Panc1 (cell line): ENCODE results near the gene TWF2. TPM values are rescaled to one million over a fixed set of nuclear protein-coding genes. Genes with fewer than 3 reads are reported as not detected.

Source experiments
- ATAC-seq: fragments of 200-7000 bp; cut with Tn5 transposase; 2 replicates; pipeline ENCODE4 v1.9.1; 2020; ENCODE audit warnings: mild to moderate bottlenecking, moderate library complexity
- BruUV-seq: library from RNA; stranded (reverse); fragments of 400-500 nt; replicated peaks from 2 replicates; lab custom pipeline; 2021; lab: Mats Ljungman, UMichigan
- CTCF ChIA-PET: fragments of 300-600 bp; sonication (Branson Sonifier 250); formaldehyde crosslinking; loops from one replicate; lab custom pipeline; 2022; ENCODE audit warnings: antibody characterized with exemption; lab: Charles Lee
- POLR2A ChIA-PET: fragments of 300-600 bp; sonication (Branson Sonifier 250); formaldehyde crosslinking; loops from one replicate; lab custom pipeline; 2022; ENCODE audit warnings: antibody characterized with exemption; lab: Charles Lee
- DNase-seq: peaks from one replicate; pipeline ENCODE4 v3.0.0-alpha.2; 2010; ENCODE audit warnings: low read depth, low spot score
- H3K27ac ChIP-seq: 2 replicates; pipeline ENCODE4 v1.5.1; 2011; ENCODE audit warnings: mild to moderate bottlenecking, low read length, inconsistent platforms
- H3K27me3 ChIP-seq: fragments of 200-500 bp; sonication (Bioruptor generic); 2 replicates; pipeline ENCODE4 v1.6.0; 2014; ENCODE audit warnings: low read length, inconsistent platforms; ENCODE audit not compliant: control insufficient read depth, insufficient read depth
- H3K36me3 ChIP-seq: fragments of 200-500 bp; sonication (Bioruptor generic); 2 replicates; pipeline ENCODE4 v1.5.1; 2014; ENCODE audit warnings: inconsistent platforms, mild to moderate bottlenecking, low read length, moderate library complexity; ENCODE audit not compliant: control insufficient read depth, insufficient read depth
- H3K4me1 ChIP-seq: 2 replicates; pipeline ENCODE4 v1.5.1; 2011; ENCODE audit warnings: inconsistent platforms, mild to moderate bottlenecking, low read length, moderate library complexity; ENCODE audit not compliant: control insufficient read depth, insufficient read depth
- H3K4me3 ChIP-seq, 2 experiments: 2 replicates each; pipeline ENCODE4 v1.5.1; 2011 to 2012; ENCODE audit warnings: low read depth in 2 of 2, low read length in 2 of 2, mild to moderate bottlenecking in 2 of 2, inconsistent platforms in 1 of 2, moderate library complexity in 1 of 2
- H3K9me3 ChIP-seq: fragments of 200-500 bp; sonication (Bioruptor generic); 2 replicates; pipeline ENCODE4 v1.5.1; 2014; ENCODE audit warnings: low read depth, mild to moderate bottlenecking, inconsistent platforms, low read length, moderate library complexity; ENCODE audit not compliant: control insufficient read depth, insufficient read depth
- CTCF ChIP-seq: fragments of 450-650 bp; IDR thresholded peaks from 2 replicates; pipeline ENCODE4 v1.5.1; 2017; ENCODE audit warnings: mild to moderate bottlenecking
- POLR2AphosphoS5 ChIP-seq: IDR thresholded peaks from 2 replicates; pipeline ENCODE4 v1.6.1; 2012; ENCODE audit warnings: mild to moderate bottlenecking, low read depth, low read length, moderate library complexity
- SIN3A ChIP-seq: IDR thresholded peaks from 2 replicates; pipeline ENCODE4 v1.6.1; 2012; ENCODE audit warnings: low read depth, mild to moderate bottlenecking, low read length, moderate library complexity, borderline replicate concordance; ENCODE audit not compliant: insufficient read depth
- TCF7L2 ChIP-seq: IDR thresholded peaks from 2 replicates; pipeline ENCODE4 v1.6.1; 2011; ENCODE audit warnings: mild to moderate bottlenecking, low read depth, low read length, inconsistent platforms
- in situ Hi-C: cut with HindIII; loops from 2 replicates; pipeline ENCODE4 v1.10.0; 2016; ENCODE audit warnings: low sequenced_read_pairs, low pct_unique_long_range_greater_than_20kb
- intact Hi-C: fragments of 100-400 bp; cut with micrococcal nuclease; formaldehyde crosslinking; loops from one replicate; pipeline ENCODE4 v1.10.0; 2022; ENCODE audit not compliant: unreplicated experiment
- total RNA-seq: library from RNA; stranded (reverse); gene quantifications from one replicate; pipeline ENCODE4 v1.2.1, GENCODE V29; 2021; ENCODE audit not compliant: unreplicated experiment
- TF ChIP-seq, protein P1 (sequence below), 2 experiments: IDR thresholded peaks; 2 replicates each; pipeline ENCODE4 v1.6.1; 2011 to 2012; ENCODE audit warnings: low read depth in 2 of 2, control low read depth in 1 of 2, low read length in 1 of 2, mild to moderate bottlenecking in 1 of 2, moderate library complexity in 1 of 2; ENCODE audit not compliant: insufficient read depth in 1 of 2

Gene TWF2
- total RNA-seq, 1 experiment from 2014 or later = 51.9 TPM

DNA sequence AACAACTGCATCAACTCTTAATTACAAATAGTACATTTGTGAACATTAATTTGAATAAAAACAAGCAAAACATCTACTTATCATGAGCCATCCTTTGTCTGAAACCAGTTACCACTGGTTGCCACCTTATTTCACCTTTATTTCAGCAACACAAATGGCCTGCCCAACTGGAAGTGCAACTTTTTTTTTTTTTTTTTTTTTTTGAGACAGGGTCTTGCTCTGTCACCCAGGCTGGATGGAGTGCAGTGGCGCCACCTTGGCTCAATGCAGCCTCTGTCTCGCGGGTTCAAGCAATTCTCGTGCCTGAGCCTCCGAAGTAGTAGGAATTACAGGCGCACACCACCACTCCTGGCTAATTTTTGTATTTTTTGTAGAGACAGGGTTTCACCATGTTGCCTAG is 26.4 kb upstream of the TWF2 start:
- Histone ChIP-seq H3K4me3 (no peak overlapping the region), H3K27ac (no peak overlapping the region), H3K36me3 (peaks cover 26% of the 10 kb centered on the region), H3K27me3 (no peaks in the 10 kb centered on the region), H3K9me3 (no peaks in the 10 kb centered on the region), H3K4me1 (no peaks in the 10 kb centered on the region)
- in situ Hi-C loops = no loop called here
- no TSS peak for BruUV-seq
- TF ChIP-seq SIN3A = no peak
- TF ChIP-seq POLR2AphosphoS5 = no peak
- no peak for TF ChIP-seq TCF7L2
- no peak for TF ChIP-seq CTCF
- TF ChIP-seq, protein P1, sequence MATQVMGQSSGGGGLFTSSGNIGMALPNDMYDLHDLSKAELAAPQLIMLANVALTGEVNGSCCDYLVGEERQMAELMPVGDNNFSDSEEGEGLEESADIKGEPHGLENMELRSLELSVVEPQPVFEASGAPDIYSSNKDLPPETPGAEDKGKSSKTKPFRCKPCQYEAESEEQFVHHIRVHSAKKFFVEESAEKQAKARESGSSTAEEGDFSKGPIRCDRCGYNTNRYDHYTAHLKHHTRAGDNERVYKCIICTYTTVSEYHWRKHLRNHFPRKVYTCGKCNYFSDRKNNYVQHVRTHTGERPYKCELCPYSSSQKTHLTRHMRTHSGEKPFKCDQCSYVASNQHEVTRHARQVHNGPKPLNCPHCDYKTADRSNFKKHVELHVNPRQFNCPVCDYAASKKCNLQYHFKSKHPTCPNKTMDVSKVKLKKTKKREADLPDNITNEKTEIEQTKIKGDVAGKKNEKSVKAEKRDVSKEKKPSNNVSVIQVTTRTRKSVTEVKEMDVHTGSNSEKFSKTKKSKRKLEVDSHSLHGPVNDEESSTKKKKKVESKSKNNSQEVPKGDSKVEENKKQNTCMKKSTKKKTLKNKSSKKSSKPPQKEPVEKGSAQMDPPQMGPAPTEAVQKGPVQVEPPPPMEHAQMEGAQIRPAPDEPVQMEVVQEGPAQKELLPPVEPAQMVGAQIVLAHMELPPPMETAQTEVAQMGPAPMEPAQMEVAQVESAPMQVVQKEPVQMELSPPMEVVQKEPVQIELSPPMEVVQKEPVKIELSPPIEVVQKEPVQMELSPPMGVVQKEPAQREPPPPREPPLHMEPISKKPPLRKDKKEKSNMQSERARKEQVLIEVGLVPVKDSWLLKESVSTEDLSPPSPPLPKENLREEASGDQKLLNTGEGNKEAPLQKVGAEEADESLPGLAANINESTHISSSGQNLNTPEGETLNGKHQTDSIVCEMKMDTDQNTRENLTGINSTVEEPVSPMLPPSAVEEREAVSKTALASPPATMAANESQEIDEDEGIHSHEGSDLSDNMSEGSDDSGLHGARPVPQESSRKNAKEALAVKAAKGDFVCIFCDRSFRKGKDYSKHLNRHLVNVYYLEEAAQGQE (IDR thresholded peaks at IDR 0.05; ENCODE audit: insufficient read depth in 1 of 2, low read depth in 2 of 2, low read length in 1 of 2) = no peak
- CTCF ChIA-PET = no interaction called here
- POLR2A ChIA-PET = interaction anchor here (0.5 kb wide), 1 partner anchor 1957 kb away, joined by 5 read pairs; no protein-coding TSS in a partner anchor
- intact Hi-C loops = no loop called here
- ATAC-seq = no peak
- no peak for DNase-seq

DNA sequence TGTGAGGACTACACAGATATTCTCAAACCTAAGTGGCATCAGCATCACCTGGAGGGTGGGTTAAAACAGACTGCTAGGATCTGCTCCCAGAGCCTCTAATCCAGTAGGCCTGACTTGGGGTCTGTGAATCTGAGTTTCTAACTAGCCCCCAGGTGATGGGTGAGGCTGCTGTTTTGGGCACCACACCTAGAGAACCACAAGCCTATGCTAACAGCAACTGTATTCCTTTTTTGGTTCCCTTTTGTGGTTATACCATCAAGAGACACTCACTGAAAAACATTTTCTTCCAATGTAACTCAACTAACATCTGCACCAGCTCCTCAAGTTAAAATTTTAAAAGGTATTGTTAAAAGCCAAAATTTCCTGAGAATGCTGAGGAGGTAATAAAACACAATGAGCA is 23.5 kb upstream of the TWF2 start:
- ATAC-seq (no peak), DNase-seq (no peak)
- no peaks in the 10 kb centered on the region for H3K4me1 ChIP-seq
- in situ Hi-C loops (no loop called here), intact Hi-C loops (no loop called here)
- ChIA-PET POLR2A (no interaction called here), CTCF (no interaction called here)
- H3K4me3 ChIP-seq = no peak overlapping the region
- no peak for TF ChIP-seq POLR2AphosphoS5
- TF ChIP-seq TCF7L2 = no peak
- TF ChIP-seq, protein P1 (IDR thresholded peaks at IDR 0.05; ENCODE audit: insufficient read depth in 1 of 2, low read depth in 2 of 2, low read length in 1 of 2) = no peak
- no peak for TF ChIP-seq SIN3A
- TF ChIP-seq CTCF = no peak
- BruUV-seq = no TSS peak
- no peaks in the 10 kb centered on the region for H3K9me3 ChIP-seq
- no peak overlapping the region for H3K27ac ChIP-seq
- H3K27me3 ChIP-seq = no peaks in the 10 kb centered on the region
- peaks cover 35% of the 10 kb centered on the region for H3K36me3 ChIP-seq
